ENCODE measurements around the gene ANKMY1. TPM values are rescaled to one million over a fixed set of nuclear protein-coding genes. Genes with fewer than 3 reads are reported as not detected.
A peak's percentile ranks its signal among the peaks of the same experiment; 100 is the strongest.

ANKMY1 gene, protein sequence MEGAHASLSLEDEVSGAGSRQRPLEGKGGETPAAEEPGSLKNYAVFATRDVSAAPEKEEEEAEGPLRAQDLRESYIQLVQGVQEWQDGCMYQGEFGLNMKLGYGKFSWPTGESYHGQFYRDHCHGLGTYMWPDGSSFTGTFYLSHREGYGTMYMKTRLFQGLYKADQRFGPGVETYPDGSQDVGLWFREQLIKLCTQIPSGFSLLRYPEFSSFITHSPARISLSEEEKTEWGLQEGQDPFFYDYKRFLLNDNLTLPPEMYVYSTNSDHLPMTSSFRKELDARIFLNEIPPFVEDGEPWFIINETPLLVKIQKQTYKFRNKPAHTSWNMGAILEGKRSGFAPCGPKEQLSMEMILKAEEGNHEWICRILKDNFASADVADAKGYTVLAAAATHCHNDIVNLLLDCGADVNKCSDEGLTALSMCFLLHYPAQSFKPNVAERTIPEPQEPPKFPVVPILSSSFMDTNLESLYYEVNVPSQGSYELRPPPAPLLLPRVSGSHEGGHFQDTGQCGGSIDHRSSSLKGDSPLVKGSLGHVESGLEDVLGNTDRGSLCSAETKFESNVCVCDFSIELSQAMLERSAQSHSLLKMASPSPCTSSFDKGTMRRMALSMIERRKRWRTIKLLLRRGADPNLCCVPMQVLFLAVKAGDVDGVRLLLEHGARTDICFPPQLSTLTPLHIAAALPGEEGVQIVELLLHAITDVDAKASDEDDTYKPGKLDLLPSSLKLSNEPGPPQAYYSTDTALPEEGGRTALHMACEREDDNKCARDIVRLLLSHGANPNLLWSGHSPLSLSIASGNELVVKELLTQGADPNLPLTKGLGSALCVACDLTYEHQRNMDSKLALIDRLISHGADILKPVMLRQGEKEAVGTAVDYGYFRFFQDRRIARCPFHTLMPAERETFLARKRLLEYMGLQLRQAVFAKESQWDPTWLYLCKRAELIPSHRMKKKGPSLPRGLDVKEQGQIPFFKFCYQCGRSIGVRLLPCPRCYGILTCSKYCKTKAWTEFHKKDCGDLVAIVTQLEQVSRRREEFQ
- total RNA-seq (2014; rRNA removed; shearing (Covaris generic)), result 5.9 and 6.0 TPM in 2 replicates
- polyA plus RNA-seq (2015; cell fraction: cytosol; rRNA removed), result 7.0 and 8.3 TPM in 2 replicates
- polyA plus RNA-seq (2015; cell fraction: nucleus; rRNA removed), result 19.7 and 23.9 TPM in 2 replicates

DNA sequence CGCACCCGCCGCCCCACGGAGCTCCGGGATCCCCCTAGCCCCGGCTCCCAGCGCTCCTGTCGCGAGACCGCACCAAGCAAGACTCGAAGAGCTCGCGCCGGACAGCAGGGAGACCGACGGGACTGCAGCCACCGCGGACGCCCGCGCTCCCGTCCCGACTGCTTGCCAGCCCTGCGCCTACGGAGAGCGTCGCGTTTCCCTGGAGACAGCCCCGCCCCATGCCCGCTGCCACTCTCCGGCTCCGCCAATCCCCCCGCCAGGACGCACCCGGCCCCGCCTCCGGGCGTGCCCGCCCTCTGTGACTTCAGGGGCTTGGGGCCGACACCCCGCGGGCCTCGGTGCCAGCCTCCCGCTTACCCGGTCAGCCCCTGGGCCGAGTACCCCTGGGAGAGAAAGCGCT, at the start of gene ANKMY1:
Gene ANKMY1, minus strand, starts transcription at position 181 of the 400 bp plus-strand sequence. CDS start 653 bp downstream, outside the sequence.
- DNase-seq (ENCODE audit: low read depth), result no peak

DNA sequence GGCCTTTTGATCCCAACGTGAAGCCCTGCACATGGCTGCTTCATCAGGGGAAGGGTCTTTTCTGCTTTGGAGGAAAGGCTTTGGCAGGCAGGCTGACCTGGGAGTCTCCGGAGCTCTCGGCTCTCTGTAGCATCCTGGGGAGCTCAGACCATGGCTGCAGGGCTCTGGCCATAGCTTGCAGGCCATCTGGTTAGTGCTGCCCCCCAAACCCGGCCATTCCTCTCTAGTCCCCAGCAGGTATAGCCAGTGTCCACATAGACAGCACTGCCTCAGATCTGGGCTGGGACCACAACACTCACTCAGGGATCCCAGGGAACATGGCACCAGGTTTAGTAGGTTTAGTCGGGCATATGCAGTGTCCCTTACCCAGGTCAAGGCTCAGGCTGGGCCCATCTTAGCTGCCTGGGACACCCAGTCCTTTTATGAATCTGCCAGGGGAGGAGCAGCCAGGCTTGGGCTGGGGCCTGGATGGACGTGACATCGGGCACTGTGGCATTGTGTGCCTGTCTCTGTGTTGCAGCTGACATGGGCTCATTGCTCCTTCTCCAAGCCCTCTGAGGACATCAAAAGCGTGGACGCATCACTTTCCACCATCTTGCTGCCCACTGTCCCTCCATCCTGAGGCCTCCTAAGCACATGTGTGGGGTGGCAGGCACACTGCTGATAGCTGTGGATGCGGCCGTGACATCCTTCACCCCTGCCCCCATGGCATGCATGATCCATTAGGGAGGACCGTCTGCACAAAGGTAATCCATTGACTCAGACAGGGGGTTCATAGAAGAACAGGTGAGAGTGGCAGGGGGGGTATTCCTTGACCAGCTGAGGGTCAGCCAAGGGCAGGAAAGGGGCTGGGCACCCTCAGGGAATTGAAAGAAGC, 48.3 kb upstream of the ANKMY1 start:
- no peak for DNase-seq (ENCODE audit: low read depth)

DNA sequence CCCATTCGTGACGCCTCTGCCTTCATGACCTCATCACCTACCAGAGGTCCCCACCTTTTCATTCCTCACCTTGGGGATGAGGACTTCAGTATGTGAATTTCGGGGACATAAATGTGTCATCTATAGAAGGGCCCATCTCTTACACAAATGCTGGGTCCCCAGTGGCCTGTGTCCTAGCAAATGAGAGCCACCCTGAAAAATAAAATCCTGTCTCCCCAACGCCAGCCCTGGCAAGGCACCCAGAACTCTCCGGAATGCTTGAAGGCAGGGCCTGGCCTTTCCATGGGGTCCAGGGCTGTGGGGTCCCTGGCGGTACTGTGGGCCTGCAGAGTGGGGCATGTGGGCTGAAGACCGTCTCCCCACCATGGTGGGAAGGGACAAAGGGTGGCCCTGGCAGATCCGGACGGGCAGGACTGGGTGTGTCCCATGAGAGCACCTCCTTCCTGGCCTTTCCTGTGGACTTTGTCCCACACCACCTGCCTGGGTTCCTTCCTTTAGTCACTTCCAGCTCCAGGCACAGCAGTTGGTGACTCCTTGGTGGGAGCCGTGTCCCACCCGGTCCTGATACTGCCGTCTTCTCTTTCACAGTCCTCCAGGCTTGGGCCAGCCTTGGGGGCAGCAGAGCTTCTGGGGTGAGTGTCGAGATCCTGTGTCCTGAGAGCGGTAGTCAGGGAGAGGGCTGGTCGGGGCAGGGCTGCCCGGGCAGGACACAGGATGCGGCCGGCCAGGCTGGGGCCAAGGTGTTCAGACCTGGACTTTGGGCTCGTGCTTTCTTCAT, 47.3 kb upstream of the ANKMY1 start:
- no peak for DNase-seq (ENCODE audit: low read depth)

DNA sequence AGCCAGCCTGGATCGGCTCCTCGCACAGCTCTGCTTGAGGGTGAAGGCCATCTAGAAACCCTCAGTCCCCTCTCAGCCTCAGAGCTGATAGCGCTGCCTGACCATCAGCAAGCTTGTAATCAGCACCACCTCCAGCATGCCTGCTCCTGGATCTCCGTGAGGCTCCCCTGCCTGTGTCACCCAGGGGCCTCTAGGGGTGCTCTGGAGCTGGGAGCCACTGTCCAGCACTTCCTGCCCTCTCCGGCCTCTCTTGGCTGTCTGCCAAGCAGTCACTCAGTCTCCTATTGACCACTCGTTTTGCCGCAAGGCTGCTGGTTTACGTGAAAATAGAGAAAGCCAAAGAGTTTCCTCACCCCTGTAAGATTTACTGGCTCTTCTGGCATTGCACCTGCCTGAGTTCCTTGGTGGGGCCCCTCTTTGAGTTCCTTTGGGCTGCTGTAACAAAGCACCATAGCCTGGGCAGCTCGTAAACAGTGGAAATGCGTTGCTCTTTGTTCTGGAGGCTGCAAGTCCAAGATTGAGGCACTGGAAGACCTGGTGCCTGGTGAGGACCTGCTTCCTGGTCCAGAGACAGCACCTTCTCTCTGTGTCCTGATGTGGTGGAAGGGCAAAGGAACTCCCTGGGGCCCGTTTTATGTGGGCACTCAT, 46.6 kb upstream of the ANKMY1 start:
- peak; percentile 32 for DNase-seq (ENCODE audit: low read depth)

DNA sequence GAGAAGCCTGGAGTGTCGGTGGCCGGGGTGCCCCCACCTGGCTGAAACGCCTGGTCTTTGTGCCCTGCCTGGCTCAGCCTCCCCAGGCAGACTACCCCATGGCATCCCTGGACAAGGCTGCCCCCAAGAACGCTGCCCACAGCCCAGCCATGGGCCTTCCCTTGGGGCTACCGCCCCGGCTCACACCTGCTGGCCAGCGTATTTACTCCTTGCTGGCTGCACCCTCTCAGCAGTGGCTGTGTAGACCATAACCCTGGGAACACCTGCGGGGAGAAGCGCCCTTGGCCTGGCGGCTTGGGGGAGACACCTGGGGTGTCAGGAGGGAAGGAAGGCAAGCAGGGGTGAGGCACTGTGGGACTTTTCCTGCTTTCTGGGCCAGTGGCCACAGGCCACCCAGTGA, 46.1 kb upstream of the ANKMY1 start:
- no peak for DNase-seq (ENCODE audit: low read depth)

DNA sequence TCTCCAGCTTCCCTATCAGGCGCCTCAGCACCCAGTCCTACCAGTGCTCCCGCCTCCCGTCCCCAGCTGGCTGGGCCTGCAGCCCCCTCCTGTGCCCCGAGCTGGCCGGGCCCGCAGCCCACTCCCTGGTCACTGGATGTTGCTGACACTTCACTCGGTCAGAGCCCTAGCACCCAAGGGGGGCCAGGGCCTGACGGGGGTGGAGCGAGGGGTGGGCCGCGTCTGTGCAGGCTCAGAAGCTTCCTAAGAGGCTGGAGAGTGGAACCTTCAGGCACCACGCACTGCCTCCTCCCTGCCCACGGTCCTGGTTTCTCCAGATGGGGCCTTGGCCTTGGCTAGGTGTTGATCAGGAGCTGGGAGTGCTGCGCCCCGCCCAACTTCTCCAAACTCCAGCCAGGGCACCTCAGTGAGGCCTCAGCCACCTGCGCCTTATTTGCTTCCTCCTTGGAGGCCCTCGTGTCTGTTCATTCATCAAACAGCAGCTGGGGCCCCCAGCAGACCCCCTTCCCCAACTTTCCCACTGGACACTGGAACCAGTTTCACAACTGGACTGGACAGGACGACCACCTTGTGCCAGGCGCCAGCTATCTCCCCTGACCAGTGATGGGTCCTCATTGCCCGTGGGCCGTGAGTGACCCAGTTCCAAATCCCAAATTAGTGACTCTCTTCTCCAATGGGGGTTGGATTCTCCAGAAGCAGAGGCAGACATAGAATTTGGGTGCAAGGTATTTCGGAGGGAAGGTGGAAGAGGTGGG, 45.5 kb upstream of the ANKMY1 start:
- no peak for DNase-seq (ENCODE audit: low read depth)

DNA sequence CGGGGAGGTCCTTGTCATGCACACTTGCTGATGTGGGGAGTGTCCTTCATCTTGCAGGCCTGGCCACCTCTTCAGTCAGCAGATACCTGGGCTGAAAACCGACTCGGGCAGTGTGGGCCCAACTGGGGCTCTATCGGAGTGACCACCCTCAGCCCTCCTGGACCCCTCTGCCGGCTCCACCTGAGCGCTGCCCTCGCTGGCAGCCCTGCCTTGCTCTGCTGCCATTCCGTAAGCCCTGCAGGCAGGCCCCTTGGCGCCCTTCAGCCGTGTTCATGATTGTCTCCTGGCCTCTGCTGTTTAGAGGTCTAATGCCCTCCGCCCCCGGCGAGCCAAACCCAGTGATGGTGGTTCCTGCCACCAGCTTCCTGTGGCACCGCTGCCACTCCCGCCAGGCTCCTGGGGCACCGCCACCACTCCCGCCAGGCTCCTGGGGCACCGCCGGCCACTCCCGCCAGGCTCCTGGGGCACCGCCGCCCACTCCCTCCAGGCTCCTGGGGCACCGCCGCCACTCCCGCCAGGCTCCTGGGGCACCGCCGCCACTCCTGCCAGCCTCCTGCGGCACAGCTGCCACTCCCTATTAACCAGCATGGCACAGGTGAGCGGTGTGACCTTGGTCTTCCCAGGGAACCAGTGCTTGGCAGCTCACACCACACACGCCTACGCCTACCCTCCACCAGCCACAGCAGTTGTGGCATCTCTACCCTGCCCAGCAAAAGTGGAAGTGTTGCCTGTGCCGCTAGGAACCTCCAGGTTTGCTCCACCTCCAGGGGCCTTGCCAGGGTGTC, 44.7 kb upstream of the ANKMY1 start:
- no peak for DNase-seq (ENCODE audit: low read depth)

DNA sequence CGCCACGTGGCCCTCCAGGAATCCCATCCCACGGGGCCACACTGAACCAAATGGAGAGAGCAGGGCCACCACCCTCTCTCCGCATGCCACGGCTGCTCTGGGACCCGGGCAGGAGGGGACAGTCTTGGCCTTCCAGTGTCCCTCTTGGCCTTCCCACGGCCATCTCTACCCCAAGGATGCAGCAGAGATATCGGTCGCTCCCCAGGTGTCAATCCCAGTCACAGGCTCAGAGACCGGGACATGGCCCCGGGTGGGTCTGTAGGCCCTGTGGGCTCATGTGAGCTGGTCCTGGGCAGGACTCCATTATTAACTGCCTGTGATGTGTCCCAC, 44.0 kb upstream of the ANKMY1 start:
- no peak for DNase-seq (ENCODE audit: low read depth)

DNA sequence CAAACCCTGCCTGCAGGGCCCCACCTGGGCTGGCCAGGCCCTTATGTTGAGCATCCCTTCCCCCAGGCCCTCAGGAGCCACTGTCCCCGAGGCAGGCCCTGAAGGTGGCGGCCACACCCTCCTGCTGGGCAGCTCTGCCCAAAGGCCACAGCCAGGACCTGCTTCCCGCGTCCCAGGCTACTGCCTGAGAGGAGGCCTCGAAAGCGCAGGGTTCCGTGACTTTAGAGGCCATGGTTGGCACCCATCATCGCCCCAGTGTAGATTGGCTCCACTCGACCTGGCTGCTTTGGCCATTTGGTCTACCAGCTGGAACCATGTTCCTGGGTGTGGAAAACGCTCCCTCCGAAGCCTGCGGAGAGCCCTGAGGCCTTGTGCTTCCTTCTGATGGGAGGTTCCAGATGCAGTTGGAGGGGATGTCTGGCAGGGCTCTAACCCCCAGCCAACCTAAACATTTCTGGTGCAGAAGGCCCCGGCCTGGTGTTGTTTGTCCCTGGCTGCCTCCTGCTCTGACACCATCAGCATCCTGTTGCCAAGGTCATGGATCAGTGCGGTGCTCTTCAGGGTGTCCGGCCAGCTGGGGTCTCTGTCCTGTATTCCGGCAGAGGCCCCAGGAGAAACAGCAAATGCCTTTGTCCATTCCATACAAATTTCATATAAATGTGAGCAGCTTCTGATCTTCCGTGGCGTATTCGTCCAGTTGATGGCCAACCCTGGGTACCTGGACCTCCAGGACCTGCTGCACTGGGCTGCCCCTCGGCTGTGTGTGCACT, 43.5 kb upstream of the ANKMY1 start:
- DNase-seq (ENCODE audit: low read depth), result no peak

DNA sequence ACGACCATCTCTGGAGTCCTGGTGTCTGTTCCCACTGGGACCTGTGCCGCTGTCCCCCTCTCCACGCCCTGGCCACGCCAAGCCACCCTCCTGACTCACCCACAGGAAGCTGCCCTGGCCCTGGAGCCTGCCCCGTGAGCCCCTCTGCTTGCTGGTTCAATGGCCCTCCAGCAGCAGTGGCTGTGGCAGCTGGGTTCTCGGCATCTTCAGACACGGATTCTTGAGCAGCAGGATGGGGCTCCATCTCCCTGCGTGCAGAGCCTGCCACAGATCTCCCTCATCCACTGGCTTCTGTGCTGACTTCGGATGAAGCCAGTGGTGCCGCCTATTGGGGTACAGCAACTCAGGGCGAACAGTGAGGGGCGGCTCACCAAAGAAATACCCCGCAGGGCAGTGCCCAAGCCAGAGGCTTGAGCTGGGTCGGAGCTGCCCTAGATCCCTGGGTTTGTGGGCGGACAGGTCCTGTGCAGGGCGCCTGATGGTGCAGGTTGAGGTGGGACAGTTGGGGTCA, 42.7 kb upstream of the ANKMY1 start:
- no peak for DNase-seq (ENCODE audit: low read depth)

DNA sequence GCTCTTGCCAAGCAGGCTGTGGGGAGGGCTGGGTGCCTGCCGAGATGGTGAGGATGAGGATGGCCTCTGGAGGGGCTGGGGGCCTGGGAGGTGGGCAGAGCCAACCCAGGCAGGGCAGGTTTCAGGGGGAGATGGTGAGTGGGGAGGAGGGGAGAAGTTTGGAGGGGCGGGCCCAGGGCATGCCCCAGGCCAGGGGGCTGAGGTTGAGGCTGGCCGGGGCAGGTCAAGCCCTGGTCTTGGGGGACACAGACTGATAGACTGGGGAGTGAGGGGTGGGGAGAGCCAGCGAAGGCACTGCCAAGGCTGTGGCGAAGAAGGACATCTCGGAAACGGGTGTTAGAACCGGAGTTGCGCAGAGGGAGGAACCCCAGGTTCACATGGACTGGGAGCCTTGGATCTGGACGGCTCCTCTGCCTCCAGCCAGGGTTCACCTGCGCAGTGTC, 41.4 kb upstream of the ANKMY1 start:
- no peak for DNase-seq (ENCODE audit: low read depth)

DNA sequence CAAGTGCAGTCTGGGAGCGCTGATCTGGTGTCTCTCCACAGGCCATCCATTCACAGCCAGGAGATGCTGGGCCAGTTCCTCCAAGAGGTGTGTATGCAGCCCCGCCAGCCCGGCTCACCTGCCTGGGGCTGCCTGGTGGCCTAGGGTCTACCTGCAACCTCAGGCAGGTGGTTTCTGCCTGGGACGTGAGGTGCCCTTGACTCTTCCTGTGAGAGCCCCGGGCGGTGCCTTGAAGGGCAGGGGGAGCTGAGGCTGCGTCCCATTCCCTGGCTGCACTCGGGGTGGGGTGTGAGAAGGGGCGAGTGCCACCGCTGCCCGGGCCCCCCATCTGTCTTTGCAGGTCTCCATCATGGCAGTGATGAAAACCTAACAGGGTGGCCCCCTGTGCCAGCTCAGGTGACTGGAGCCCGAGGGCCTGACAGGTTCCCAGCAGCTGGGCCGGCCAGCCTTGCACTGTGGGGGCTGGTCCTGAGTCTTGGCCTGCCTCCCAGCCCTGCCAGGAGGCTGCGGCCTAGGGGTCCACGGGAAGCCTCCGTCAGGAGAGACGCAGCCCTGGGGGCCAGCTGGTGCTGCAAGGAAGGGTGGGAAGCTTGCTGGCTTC, 40.6 kb upstream of the ANKMY1 start:
- no peak for DNase-seq (ENCODE audit: low read depth)

DNA sequence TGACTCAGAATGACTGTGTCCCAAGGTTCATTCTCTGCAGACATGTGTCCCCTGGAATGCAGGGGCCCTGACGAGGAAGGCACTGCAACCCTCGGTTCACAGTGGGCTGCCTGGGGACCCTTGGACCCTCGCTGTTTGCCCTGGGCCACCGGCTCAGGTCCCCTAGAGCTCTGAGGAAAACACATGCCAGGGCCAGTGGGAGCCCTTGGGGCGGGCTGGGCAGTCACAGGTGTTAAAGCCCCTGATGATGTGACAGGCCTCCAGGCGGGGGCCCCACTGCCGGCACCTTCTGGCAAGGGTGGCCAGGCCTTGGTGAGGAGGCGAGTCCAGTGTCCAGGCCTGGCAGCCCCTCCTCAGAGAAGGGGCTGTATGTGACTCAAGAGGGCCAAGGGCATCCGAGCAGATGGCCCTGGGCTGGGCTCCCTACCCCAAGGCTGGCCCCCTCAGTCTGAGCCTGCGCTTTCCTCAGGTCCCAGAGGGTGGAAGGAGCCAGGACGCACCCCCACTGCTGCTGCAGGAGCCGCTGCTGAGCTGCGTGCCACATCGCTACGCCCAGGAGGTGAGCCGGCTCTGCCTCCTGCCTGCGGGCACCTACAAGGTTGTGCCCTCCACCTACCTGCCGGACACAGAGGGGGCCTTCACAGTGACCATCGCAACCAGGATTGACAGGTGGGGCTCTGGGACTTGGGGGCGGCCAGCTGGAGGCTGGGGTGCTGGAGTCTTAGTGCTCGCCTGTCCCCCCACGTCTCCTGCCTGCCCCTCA, 39.8 kb upstream of the ANKMY1 start:
- DNase-seq (ENCODE audit: low read depth), result no peak

DNA sequence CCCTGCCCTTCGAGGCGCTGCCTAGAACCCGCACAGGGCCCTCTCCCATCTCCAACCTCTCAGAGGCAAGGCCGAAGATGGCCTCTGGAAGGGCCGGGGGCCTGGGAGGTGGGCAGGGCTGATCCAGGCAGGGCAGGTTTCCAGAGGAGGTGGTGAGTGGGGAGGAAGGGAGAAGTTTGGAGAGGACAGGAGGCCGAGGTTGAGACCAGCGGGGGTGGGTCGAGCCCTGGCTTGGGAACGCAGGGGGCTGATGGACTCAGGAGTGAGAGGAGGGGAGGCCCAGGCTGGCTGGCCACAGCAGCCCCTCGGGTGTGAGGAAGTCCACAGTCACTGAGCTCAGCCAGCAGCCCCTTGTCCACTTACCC, 39.2 kb upstream of the ANKMY1 start:
- DNase-seq (ENCODE audit: low read depth), result no peak

DNA sequence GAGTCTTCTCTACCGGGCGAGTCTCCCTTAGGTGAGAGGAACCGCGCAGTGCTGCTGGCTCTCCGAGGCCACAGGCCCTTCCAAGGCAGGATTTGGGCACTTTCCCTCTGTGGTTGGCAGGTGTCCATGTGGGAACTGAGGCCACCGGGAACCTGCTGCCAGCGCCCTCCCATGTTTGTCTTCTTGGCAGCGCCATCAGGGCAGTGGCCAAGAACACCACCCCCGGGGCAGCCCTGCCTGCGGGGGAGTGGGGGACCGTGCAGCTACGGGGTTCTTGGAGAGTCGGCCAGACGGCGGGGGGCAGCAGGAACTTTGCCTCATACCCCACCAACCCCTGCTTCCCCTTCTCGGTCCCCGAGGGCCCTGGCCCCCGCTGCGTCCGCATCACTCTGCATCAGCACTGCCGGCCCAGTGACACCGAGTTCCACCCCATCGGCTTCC, 38.7 kb upstream of the ANKMY1 start:
- DNase-seq (ENCODE audit: low read depth), result no peak

DNA sequence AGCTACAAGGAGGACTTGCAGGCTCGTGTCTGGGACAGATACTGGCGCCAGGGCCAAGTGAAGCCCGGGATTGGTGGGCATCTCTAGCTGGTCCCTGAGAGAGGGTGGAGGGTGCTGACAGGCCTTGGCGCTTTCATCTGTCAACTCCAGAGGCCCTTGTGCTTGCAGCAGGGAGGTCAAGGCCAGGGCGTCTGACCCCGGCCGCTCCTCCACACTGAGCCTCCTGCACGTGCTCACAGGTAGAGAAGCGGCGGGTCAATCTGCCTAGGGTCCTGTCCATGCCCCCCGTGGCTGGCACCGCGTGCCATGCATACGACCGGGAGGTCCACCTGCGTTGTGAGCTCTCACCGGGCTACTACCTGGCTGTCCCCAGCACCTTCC, 38.3 kb upstream of the ANKMY1 start:
- no peak for DNase-seq (ENCODE audit: low read depth)
